Measurements from ENCODE around the gene PPP1R11.

GRCh38 chr6:30102414-30102969, 35.5 kb downstream of the PPP1R11 start:
- TF ChIP-seq CTCF (IDR thresholded peaks at IDR 0.05): no peak
- TF ChIP-seq POLR2A (IDR thresholded peaks at IDR 0.05): no peak

Data from right lobe of liver (tissue), 4 donors.